ENCODE data around the gene CHMP1A.

GRCh38 chr16:89610108-89610453 is 47.4 kb downstream of the CHMP1A start:
- no peak for TF ChIP-seq GATA2 (IDR thresholded peaks at IDR 0.05; ENCODE audit: low read depth, low read length)
- no peak for TF ChIP-seq GATA3 (IDR thresholded peaks at IDR 0.05; ENCODE audit: low read depth, low read length)
